T-helper 17 cell (primary cell): Measurements from ENCODE around the gene ACSS1. TPM values are rescaled to one million over a fixed set of nuclear protein-coding genes. Genes with fewer than 3 reads are reported as not detected.
A peak's percentile ranks its signal among the peaks of the same experiment; 100 is the strongest.

Experiments used
- ATAC-seq: fragments of 150-1000 bp; cut with Tn5 transposase; 2 replicates; pipeline ENCODE4 v1.10.0; 2021; ENCODE audit warnings: mild to moderate bottlenecking, moderate library complexity
- DNase-seq, 3 donors: peaks; one replicate each; pipeline versions ENCODE4 v3.0.0 to v3.0.0-alpha.2; 2020 to 2021
- H3K9me3 ChIP-seq: one replicate; pipeline ENCODE4 v1.7.0; 2013; ENCODE audit warnings: low read length, mild to moderate bottlenecking; ENCODE audit not compliant: control insufficient read depth, poor library complexity, severe bottlenecking
- H3K27ac Mint-ChIP-seq: one replicate; pipeline ENCODE4 v1.8.0; 2022; ENCODE audit warnings: mild to moderate bottlenecking, moderate library complexity, mixed read lengths
- H3K27me3 Mint-ChIP-seq: one replicate; pipeline ENCODE4 v1.8.0; 2022; ENCODE audit warnings: mixed read lengths
- H3K36me3 Mint-ChIP-seq: one replicate; pipeline ENCODE4 v1.8.0; 2022; ENCODE audit warnings: low read depth, mixed read lengths
- H3K4me1 Mint-ChIP-seq: one replicate; pipeline ENCODE4 v1.8.0; 2022; ENCODE audit warnings: mild to moderate bottlenecking, mixed read lengths
- H3K4me3 Mint-ChIP-seq: one replicate; pipeline ENCODE4 v1.8.0; 2022; ENCODE audit warnings: mild to moderate bottlenecking, moderate library complexity, mixed read lengths
- total RNA-seq, 4 donors: library from RNA in 2 of 4; stranded (reverse) in 2 of 4; gene quantifications; one replicate each; pipeline ENCODE4 v1.2.3 and lab custom pipeline; 2022 to 2026

The ACSS1 gene
- total RNA-seq, 2 donors from 2014 or later, result 33.1 to 34.0 TPM

- no peak overlapping the region for H3K27ac Mint-ChIP-seq
- DNase-seq, result no peak
- H3K4me1 Mint-ChIP-seq, result peaks cover 8% of the 10 kb centered on the region
- no peaks in the 10 kb centered on the region for H3K9me3 ChIP-seq
- no peaks in the 10 kb centered on the region for H3K27me3 Mint-ChIP-seq
- H3K36me3 Mint-ChIP-seq, result peaks cover 2% of the 10 kb centered on the region
- H3K4me3 Mint-ChIP-seq, result no peak overlapping the region
- ATAC-seq, result no peak
Measured at GRCh38 chr20:25019381-25020155, 38.4 kb downstream of the ACSS1 start.

GRCh38 chr20:25018841-25019240, 39.1 kb downstream of the ACSS1 start:
- ATAC-seq (no peak), DNase-seq (no peak)
- Mint-ChIP-seq H3K36me3 (peaks cover 2% of the 10 kb centered on the region), H3K27ac (no peak overlapping the region), H3K4me3 (no peak overlapping the region), H3K4me1 (peaks cover 7% of the 10 kb centered on the region), H3K27me3 (no peaks in the 10 kb centered on the region)
- H3K9me3 ChIP-seq, result no peaks in the 10 kb centered on the region

DNA sequence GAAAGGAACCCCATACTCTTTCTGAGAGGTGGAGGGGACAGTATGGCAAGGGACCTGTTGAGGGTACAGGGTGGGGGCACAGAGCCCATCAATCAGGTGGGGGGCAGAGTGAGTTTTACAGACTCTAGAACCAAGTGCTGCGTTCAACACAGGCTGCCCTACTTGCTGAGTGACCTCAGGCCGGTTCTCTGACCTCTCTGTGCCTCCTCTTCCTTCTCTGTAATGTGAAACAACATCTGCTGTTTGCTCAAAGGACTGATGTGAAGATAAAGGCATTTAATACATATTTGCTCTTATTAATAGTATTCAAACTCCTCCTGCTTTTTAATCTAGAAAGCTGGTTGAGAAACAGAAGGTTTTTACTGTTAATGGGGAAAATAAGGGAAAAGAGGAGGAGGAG, 39.5 kb downstream of the ACSS1 start:
- Mint-ChIP-seq H3K36me3 (peaks cover 2% of the 10 kb centered on the region), H3K27me3 (no peaks in the 10 kb centered on the region), H3K4me1 (peaks cover 3% of the 10 kb centered on the region), H3K4me3 (no peak overlapping the region), H3K27ac (no peak overlapping the region)
- ATAC-seq (no peak), DNase-seq (no peak)
- H3K9me3 ChIP-seq, result no peaks in the 10 kb centered on the region

DNA sequence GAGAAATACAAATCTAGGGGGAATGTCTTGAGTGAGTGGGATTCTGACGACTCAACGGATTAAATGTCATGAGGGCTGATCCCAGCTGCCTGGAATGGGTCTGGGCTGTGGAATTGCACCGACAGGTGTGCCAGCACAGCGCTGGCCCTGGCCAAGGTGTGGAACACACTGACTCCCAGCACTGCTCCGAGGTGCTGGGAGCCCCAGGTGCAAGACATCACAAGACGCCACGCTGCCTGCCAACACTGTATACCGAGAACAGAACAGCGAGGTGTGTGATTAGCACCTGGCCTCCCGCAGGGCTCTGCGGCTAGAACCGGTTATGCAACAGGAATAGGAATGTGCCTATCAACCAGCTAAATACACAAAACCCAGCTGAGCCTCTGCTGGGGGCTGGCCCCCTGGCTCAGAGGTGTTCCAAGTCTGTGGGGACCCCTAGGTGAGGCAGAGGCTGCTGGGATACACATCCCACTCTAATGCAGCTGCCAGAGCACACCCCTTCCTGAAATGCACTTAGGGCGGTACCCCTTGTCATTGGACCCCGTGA, 40.6 kb downstream of the ACSS1 start:
- H3K27ac Mint-ChIP-seq, result no peak overlapping the region
- H3K9me3 ChIP-seq, result no peaks in the 10 kb centered on the region
- ATAC-seq (no peak), DNase-seq (no peak)
- peaks cover 3% of the 10 kb centered on the region for H3K4me1 Mint-ChIP-seq
- no peaks in the 10 kb centered on the region for H3K27me3 Mint-ChIP-seq
- H3K36me3 Mint-ChIP-seq, result peaks cover 2% of the 10 kb centered on the region
- H3K4me3 Mint-ChIP-seq, result no peak overlapping the region

- peaks cover 3% of the 10 kb centered on the region for H3K4me1 Mint-ChIP-seq
- ATAC-seq (no peak), DNase-seq (no peak)
- H3K4me3 Mint-ChIP-seq, result no peak overlapping the region
- H3K27ac Mint-ChIP-seq, result no peak overlapping the region
- no peaks in the 10 kb centered on the region for H3K9me3 ChIP-seq
- H3K36me3 Mint-ChIP-seq, result peaks cover 2% of the 10 kb centered on the region
- H3K27me3 Mint-ChIP-seq, result no peaks in the 10 kb centered on the region
Measured at GRCh38 chr20:25016471-25016870, 41.5 kb downstream of the ACSS1 start.

GRCh38 chr20:25015986-25016385, 42.0 kb downstream of the ACSS1 start:
- peaks cover 3% of the 10 kb centered on the region for H3K4me1 Mint-ChIP-seq
- H3K36me3 Mint-ChIP-seq, result peaks cover 2% of the 10 kb centered on the region
- no peaks in the 10 kb centered on the region for H3K9me3 ChIP-seq
- DNase-seq (no peak), ATAC-seq (no peak)
- no peak overlapping the region for H3K4me3 Mint-ChIP-seq
- H3K27ac Mint-ChIP-seq, result no peak overlapping the region
- no peaks in the 10 kb centered on the region for H3K27me3 Mint-ChIP-seq

DNA sequence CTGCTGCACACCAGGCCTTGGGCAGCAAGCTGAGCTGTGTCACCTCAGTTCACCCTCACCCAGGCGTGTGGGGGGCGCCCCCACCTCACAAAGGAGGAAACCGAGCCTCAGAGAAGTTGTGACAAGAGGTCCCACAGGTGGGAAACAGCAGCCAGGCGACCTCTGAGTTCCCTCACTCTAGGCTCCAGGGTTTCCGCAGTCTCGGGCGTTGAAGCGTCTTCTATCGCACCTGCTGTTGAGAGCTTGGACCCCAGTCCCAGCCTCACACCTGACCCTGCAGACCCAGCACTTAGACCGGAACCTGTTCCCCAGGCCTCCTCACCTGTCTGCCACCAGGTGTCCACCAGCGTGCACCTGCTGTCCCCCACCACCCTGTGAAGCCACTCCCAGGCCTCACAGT, 43.1 kb downstream of the ACSS1 start:
- ATAC-seq (no peak), DNase-seq (no peak)
- Mint-ChIP-seq H3K4me1 (peaks cover 8% of the 10 kb centered on the region), H3K4me3 (no peak overlapping the region), H3K36me3 (peaks cover 9% of the 10 kb centered on the region), H3K27ac (no peak overlapping the region), H3K27me3 (no peaks in the 10 kb centered on the region)
- H3K9me3 ChIP-seq, result no peaks in the 10 kb centered on the region

DNA sequence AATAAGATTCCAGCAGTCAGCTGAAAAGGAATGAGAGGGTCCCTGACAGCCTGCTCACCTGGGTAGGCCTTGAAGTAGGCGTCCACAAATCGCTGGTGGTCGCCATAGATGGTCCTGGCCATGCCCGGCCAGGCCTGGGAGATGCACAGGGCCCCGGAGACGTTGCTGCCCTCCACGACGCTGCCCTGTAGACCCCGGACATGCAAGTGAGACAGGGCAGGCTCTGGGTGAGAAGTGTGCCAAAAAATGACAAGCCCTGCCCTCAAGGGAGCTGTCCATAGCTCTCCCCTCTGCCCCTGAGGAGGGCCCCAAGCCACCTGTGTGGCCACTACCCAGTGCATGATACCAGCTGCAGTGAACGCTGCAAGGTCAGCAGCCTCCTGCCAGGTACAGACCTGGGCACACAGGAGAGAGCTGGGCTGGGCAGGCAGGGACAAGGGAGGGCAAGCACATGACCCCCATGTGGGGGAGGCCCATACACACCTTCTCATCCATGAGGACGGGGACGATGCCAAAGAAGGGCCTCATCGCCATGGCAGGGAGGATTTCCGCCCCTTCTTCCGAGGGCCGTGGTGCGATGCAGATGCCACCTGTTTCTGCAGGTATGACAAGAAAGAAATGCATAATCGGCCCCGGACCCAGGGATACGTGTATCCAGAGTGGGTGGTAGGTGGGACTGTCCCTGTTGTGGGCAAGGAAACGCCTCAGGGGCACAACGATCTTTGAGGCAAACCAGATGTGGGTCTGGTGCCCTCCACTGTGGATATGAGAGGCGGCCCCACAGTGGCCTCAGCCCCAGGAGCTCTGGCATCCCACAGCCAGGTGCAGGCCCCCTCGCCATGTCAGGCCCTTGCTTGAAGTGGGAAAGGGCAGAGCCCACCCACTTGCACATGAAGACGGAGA, 44.2 kb downstream of the ACSS1 start:
- peaks cover 8% of the 10 kb centered on the region for H3K4me1 Mint-ChIP-seq
- DNase-seq (no peak), ATAC-seq (no peak)
- H3K4me3 Mint-ChIP-seq, result no peak overlapping the region
- peaks cover 11% of the 10 kb centered on the region for H3K36me3 Mint-ChIP-seq
- no peaks in the 10 kb centered on the region for H3K9me3 ChIP-seq
- no peak overlapping the region for H3K27ac Mint-ChIP-seq
- H3K27me3 Mint-ChIP-seq, result no peaks in the 10 kb centered on the region

DNA sequence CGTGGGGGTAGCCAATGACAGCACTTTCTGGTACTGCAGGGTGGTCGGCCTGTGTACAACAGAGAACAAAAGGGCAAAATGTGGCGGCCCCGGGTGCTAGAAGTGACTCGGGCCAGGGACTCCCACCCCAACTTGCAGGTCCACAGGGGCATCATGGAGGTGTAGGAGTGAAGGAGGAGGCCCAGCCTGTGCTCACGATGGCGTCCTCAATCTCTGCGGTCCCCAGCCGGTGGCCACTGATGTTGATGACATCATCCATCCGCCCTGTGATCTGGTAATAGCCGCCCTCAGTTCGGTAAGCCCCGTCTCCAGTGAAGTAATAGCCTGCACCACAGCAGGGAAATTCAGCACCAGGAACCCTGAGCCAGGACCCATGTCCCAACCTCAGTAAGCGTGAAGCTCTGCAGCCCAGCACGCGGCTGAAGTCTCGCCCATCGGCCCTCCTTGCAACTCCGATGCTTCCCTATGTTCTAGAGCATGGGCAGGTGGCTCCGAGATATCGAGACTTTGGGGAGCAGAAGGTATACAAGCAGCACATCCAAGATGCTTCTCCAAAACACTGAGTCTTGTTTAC, 45.2 kb downstream of the ACSS1 start:
- ATAC-seq, result no peak
- Mint-ChIP-seq H3K27ac (no peak overlapping the region), H3K4me3 (no peak overlapping the region), H3K4me1 (peaks cover 8% of the 10 kb centered on the region), H3K36me3 (peaks cover 12% of the 10 kb centered on the region), H3K27me3 (no peaks in the 10 kb centered on the region)
- DNase-seq, result no peak
- no peaks in the 10 kb centered on the region for H3K9me3 ChIP-seq

DNA sequence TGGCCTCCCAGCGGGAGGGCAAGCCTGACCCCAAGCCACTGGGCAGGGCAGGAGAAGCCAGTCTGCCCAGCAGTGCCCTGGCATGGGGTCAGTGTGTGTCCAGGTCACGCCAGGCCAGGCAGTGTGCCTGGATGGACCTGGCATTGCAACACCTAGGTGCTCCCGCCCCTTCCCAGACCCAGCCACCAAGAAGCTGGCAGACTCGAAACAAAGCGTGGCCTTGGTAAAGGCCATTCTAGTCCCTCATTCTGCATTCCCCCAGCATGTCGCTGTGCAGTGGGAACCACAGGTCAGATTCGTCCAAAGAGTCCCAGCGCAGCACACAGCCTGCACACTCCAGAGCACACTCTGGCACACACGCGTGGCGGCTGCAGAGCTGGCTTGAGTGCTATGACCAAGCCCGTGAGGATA, 46.1 kb downstream of the ACSS1 start:
- no peak for ATAC-seq
- no peak overlapping the region for H3K27ac Mint-ChIP-seq
- H3K4me3 Mint-ChIP-seq, result no peak overlapping the region
- no peaks in the 10 kb centered on the region for H3K9me3 ChIP-seq
- H3K36me3 Mint-ChIP-seq, result peaks cover 12% of the 10 kb centered on the region
- peaks cover 8% of the 10 kb centered on the region for H3K4me1 Mint-ChIP-seq
- no peaks in the 10 kb centered on the region for H3K27me3 Mint-ChIP-seq
- no peak for DNase-seq

- DNase-seq (no peak), ATAC-seq (no peak)
- peak overlapping the region; percentile 75 for H3K27ac Mint-ChIP-seq
- H3K4me3 Mint-ChIP-seq, result no peak overlapping the region
- no peaks in the 10 kb centered on the region for H3K9me3 ChIP-seq
- H3K36me3 Mint-ChIP-seq, result peaks cover 12% of the 10 kb centered on the region
- peaks cover 8% of the 10 kb centered on the region for H3K4me1 Mint-ChIP-seq
- H3K27me3 Mint-ChIP-seq, result no peaks in the 10 kb centered on the region
Measured at GRCh38 chr20:25011261-25011660, 46.7 kb downstream of the ACSS1 start.

DNA sequence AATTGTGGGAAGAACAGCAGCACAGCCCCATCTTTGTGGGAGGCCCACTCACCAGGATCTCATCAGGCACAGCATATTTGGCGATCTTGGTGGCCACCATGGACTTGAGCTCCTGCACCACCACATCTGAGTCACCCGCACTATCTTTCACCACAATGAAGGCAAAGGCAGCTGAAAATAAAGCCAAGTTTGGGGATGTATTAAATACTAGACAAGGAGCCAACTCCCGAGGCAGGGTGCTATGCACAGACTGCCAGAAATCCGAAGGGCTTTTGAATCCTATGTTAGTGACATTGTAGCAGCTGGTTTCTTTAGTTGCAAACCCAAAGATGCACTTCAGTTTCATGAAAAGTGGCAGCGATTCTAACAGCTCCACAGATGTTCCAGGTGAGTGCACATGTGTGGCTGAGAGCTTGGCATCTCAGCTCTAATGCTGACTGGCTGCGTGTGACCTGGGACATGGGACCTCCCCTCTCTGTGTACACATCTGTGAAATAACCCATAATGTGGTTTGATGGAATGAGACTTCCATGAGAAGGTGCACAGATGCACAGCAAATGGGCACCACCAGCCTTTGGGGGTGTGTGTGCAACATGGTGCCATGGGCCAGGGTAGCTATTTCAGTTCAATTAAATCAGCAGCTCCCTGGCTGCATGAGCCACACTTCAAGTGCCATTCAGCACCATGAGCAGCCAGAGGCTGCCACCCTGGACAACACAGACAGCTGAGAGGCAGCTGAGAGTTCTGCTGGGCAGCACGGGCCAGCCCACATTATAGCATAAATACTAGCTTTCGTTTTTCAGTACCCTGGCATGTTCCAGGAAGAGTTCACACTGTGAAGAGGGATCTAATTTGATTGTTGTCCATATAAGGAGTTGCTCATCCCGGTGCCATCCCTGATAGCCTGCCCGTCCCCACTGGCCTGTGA, 48.5 kb downstream of the ACSS1 start:
- Mint-ChIP-seq H3K27ac (peak overlapping the region; percentile 75), H3K4me1 (peaks cover 8% of the 10 kb centered on the region), H3K27me3 (no peaks in the 10 kb centered on the region), H3K4me3 (no peak overlapping the region), H3K36me3 (peaks cover 11% of the 10 kb centered on the region)
- ATAC-seq (no peak), DNase-seq (no peak)
- no peaks in the 10 kb centered on the region for H3K9me3 ChIP-seq
